HT1080 (cell line): ENCODE data around the gene IFITM1. TPM values are rescaled to one million over a fixed set of nuclear protein-coding genes. Genes with fewer than 3 reads are reported as not detected.
"Not testable (repeated sequence)": the region's sequence is repeated elsewhere in the genome, so short reads cannot be mapped to it uniquely, and the experiment has no call there.

ENCODE experiments used
- DNase-seq: peaks from one replicate; pipeline ENCODE4 v3.0.0-alpha.2; 2015; ENCODE audit warnings: low read depth
- small RNA-seq: library from RNA; depleted of rRNA; stranded (forward); fragments of <200 nt; gene quantifications from one replicate; pipeline ENCODE3, GENCODE V24; 2014
- total RNA-seq: library from RNA; depleted of rRNA; stranded (reverse); fragments of >200 nt; shearing (Covaris generic); gene quantifications from 2 replicates; pipeline ENCODE4 v1.2.3, GENCODE V29; 2014; rRNA removed

The IFITM1 gene
- total RNA-seq, 1 experiment from 2014 or later, result 5.4 TPM

GRCh38 chr11:362642-363442, 49.0 kb downstream of the IFITM1 start:
- DNase-seq, result no peak

DNA sequence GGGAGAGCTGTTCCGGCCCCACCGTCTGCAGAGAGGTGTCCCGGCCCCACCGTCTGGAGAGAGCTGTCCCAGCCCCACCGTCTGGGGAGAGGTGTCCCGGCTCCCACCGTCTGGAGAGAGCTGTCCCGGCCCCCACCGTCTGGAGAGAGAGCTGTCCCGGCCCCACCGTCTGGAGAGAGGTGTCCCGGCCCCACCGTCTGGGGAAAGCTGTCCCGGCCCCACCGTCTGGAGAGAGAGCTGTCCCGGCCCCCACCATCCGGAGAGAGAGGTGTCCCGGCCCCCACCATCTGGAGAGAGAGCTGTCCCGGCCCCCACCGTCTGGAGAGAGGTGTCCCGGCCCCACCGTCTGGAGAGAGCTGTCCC, 49.6 kb downstream of the IFITM1 start:
- DNase-seq, result not testable (repeated sequence)

DNA sequence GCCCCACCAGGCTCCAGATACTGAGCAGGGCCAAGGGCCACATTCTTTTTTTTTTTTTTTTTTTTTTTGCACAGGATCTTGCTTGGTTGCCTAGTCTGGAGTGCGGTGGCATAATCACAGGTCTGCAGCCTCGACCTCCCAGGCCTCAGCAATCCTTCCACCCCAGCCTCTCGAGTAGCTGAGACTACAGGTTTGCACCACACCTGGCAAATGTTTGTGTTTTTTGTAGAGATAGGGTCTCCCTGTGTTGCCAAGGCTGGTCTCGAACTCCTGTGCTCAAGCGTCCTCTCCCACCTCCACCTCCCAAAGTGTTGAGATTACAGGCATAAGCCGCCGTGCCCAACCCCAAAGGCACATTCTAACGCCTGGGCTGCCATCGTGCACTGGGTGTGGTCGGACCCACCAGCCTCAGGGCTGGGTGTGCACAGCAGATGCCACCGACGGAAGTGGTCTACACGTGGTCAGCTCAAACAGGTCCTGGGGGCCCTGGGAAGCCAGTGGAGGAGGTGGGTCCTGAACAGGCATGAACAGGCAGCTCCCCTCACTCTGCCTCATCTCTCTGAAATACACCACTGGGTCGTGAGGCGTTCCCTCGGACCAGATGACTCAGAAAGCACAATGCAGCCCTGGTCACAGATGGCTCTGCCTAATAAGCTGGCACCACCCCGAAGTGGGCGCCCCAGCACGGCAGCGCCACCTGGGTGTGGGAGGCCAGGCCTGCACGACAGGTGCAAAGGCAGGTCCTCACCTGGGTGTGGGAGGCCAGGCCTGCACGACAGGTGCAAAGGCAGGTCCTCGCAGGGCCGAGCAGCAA, 50.3 kb downstream of the IFITM1 start:
- peak; percentile 68 for DNase-seq

Small RNA genes lying within 50 kb of the gene (small RNA-seq; reads per million reads assigned to genes)
- gene AC136475.6, result not detected

Other genes starting within 250 kb of the IFITM1 start
- gene SCGB1C1, start 121.0 kb upstream of the IFITM1 start, total RNA-seq, result not detected in 2 replicates
- 12.3 and 15.2 TPM in 2 replicates for gene BET1L, start 106.6 kb upstream of the IFITM1 start, total RNA-seq
- gene RIC8A, start 106.3 kb upstream of the IFITM1 start, total RNA-seq, result 205 and 220 TPM in 2 replicates
- gene SIRT3, start 77.7 kb upstream of the IFITM1 start, total RNA-seq, result 10.0 and 10.4 TPM in 2 replicates
- gene PSMD13, start 77.1 kb upstream of the IFITM1 start, total RNA-seq, result 403 and 416 TPM in 2 replicates
- not detected in 2 replicates for gene NLRP6, start 35.6 kb upstream of the IFITM1 start, total RNA-seq
- gene PGGHG, start 24.9 kb upstream of the IFITM1 start, total RNA-seq, result 7.0 and 8.0 TPM in 2 replicates
- not detected in 2 replicates for gene IFITM5, start 14.5 kb upstream of the IFITM1 start, total RNA-seq
- gene IFITM2, start 6.2 kb upstream of the IFITM1 start, total RNA-seq, result 38.4 and 96.0 TPM in 2 replicates
- 67.9 and 180 TPM in 2 replicates for gene IFITM3, start 6.8 kb downstream of the IFITM1 start, total RNA-seq
- gene B4GALNT4, start 55.5 kb downstream of the IFITM1 start, total RNA-seq, result 3.0 and 8.1 TPM in 2 replicates
- 12.0 and 13.1 TPM in 2 replicates for gene PKP3, start 80.2 kb downstream of the IFITM1 start, total RNA-seq
- gene SIGIRR, start 101.0 kb downstream of the IFITM1 start, total RNA-seq, result 17.1 and 20.9 TPM in 2 replicates
- not detected in 2 replicates for gene ANO9, start 128.0 kb downstream of the IFITM1 start, total RNA-seq
- 24.7 and 29.7 TPM in 2 replicates for gene PTDSS2, start 136.2 kb downstream of the IFITM1 start, total RNA-seq
- 218 and 240 TPM in 2 replicates for gene RNH1, start 193.2 kb downstream of the IFITM1 start, total RNA-seq
- 89.6 and 93.9 TPM in 2 replicates for gene HRAS, start 221.5 kb downstream of the IFITM1 start, total RNA-seq
- gene LRRC56, start 223.5 kb downstream of the IFITM1 start, total RNA-seq, result not detected in 2 replicates
- 0.08 TPM in 1 of 2 replicates, not detected in the other for gene LMNTD2, start 246.7 kb downstream of the IFITM1 start, total RNA-seq
- gene RASSF7, start 246.9 kb downstream of the IFITM1 start, total RNA-seq, result 17.5 and 18.8 TPM in 2 replicates